ENCODE measurements around the gene DOK7.

DNA sequence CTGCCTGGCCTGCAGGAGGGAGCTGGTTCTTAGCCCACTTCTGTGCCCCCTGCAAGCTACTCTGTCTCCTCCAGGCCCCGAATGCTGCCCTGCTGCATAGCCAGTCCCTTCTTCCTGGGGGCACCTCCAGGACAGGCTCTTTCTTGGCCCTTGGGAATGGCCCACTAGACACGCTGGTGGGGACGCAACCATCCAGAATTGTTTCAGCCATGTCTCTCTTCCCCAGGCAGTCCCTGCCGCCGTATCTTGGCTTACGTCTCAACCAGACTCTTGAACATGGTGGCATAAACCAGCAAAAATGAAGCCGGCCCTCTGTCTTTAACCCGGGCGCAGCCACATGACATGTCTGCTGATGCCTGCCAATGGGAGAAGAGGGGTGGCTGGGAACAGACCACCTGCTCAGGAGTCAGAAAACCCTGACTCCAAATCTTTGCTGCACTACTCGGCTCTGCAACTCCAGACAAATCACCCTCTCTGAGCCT lies 60.1 kb downstream of the DOK7 start:
- TF ChIP-seq, protein P1, sequence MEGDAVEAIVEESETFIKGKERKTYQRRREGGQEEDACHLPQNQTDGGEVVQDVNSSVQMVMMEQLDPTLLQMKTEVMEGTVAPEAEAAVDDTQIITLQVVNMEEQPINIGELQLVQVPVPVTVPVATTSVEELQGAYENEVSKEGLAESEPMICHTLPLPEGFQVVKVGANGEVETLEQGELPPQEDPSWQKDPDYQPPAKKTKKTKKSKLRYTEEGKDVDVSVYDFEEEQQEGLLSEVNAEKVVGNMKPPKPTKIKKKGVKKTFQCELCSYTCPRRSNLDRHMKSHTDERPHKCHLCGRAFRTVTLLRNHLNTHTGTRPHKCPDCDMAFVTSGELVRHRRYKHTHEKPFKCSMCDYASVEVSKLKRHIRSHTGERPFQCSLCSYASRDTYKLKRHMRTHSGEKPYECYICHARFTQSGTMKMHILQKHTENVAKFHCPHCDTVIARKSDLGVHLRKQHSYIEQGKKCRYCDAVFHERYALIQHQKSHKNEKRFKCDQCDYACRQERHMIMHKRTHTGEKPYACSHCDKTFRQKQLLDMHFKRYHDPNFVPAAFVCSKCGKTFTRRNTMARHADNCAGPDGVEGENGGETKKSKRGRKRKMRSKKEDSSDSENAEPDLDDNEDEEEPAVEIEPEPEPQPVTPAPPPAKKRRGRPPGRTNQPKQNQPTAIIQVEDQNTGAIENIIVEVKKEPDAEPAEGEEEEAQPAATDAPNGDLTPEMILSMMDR (IDR thresholded peaks at IDR 0.05): no peak
- no peak for TF ChIP-seq POLR2A (IDR thresholded peaks at IDR 0.05)
